Measurements from ENCODE around the gene EDC3. TPM values are rescaled to one million over a fixed set of nuclear protein-coding genes. Genes with fewer than 3 reads are reported as not detected.
"Not testable (repeated sequence)": the region's sequence is repeated elsewhere in the genome, so short reads cannot be mapped to it uniquely, and the experiment has no call there.

The EDC3 gene
- total RNA-seq, 1 donor = 3.7 TPM

GRCh38 chr15:74676801-74677200 lies 19.0 kb downstream of the EDC3 start:
- Histone ChIP-seq H3K4me1 (ENCODE audit: insufficient read depth, low read length) (no peaks in the 10 kb centered on the region), H3K4me3 (ENCODE audit: low read length) (no peak overlapping the region), H3K9me3 (ENCODE audit: low read depth, low read length) (no peaks in the 10 kb centered on the region), H3K27me3 (ENCODE audit: insufficient read depth, low read length) (no peaks in the 10 kb centered on the region)

- Histone ChIP-seq H3K4me1 (ENCODE audit: insufficient read depth, low read length) (no peaks in the 10 kb centered on the region), H3K4me3 (ENCODE audit: low read length) (no peak overlapping the region)
Observed at GRCh38 chr15:74674161-74674560, 21.7 kb downstream of the EDC3 start.

GRCh38 chr15:74669627-74670026 lies 26.2 kb downstream of the EDC3 start:
- Histone ChIP-seq H3K4me3 (ENCODE audit: low read length) (no peak overlapping the region), H3K27me3 (ENCODE audit: insufficient read depth, low read length) (no peaks in the 10 kb centered on the region), H3K9me3 (ENCODE audit: low read depth, low read length) (no peaks in the 10 kb centered on the region), H3K4me1 (ENCODE audit: insufficient read depth, low read length) (no peaks in the 10 kb centered on the region)

More at GRCh38 chr15:74674161-74674560, 21.7 kb downstream of the EDC3 start:
- H3K27me3 ChIP-seq (ENCODE audit: insufficient read depth, low read length) = no peaks in the 10 kb centered on the region
- H3K9me3 ChIP-seq (ENCODE audit: low read depth, low read length) = no peaks in the 10 kb centered on the region

DNA sequence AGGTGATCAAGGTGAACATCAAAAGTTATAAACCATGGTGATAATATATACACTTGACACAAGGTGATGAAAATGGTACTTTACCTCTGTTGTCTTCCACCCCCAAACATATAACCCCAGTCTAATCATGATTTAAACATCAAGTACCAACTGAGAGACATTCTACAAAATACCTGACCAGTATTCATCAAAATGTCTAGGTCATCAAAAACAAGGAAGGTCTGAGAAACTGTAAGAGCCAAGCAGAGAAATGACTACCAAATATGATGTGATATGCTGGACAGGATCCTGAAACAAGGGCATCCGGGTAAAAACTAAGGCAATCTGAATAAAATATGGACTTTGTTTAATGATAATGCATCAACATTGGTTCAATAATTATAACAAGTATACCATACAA lies 27.8 kb downstream of the EDC3 start:
- H3K27me3 ChIP-seq (ENCODE audit: insufficient read depth, low read length) = no peaks in the 10 kb centered on the region
- no peaks in the 10 kb centered on the region for H3K9me3 ChIP-seq (ENCODE audit: low read depth, low read length)
- no peak overlapping the region for H3K4me3 ChIP-seq (ENCODE audit: low read length)
- peaks cover 7% of the 10 kb centered on the region for H3K4me1 ChIP-seq (ENCODE audit: insufficient read depth, low read length)

- H3K27me3 ChIP-seq (ENCODE audit: insufficient read depth, low read length) = no peaks in the 10 kb centered on the region
- H3K4me1 ChIP-seq (ENCODE audit: insufficient read depth, low read length) = peaks cover 7% of the 10 kb centered on the region
- H3K9me3 ChIP-seq (ENCODE audit: low read depth, low read length) = no peaks in the 10 kb centered on the region
- H3K4me3 ChIP-seq (ENCODE audit: low read length) = no peak overlapping the region
Observed at GRCh38 chr15:74664670-74665069, 31.2 kb downstream of the EDC3 start.

DNA sequence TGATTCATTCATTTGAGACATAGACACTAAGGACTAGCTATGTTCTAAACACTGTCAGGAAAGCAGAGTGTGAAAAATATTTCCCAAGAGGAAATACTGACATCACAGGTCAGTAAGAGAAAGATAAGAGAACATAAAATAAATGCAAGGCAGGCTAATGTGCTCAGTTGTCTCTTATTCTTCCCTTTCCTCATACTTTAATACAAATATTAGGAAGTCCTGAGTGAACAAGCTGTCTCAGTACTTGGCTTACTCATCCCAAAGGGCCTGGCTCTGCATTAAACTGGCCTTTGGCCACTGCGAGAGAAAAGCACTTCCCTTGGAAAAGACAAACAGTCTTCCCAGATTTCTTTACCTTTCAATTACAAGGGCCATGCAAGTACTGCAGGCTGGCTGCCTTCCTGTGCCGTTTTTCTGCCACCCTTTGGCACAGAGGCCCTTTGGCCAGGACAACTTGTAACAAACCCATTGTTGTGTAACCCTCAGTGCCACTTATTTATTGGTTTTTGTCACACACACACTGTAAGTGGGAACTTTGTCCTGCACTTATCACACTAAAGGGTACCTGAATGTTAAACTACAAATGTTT lies 31.7 kb downstream of the EDC3 start:
- H3K4me3 ChIP-seq (ENCODE audit: low read length) = no peak overlapping the region
- H3K4me1 ChIP-seq (ENCODE audit: insufficient read depth, low read length) = peaks cover 7% of the 10 kb centered on the region
- H3K27me3 ChIP-seq (ENCODE audit: insufficient read depth, low read length) = no peaks in the 10 kb centered on the region
- no peaks in the 10 kb centered on the region for H3K9me3 ChIP-seq (ENCODE audit: low read depth, low read length)

- no peak overlapping the region for H3K4me3 ChIP-seq (ENCODE audit: low read length)
- H3K27me3 ChIP-seq (ENCODE audit: insufficient read depth, low read length) = no peaks in the 10 kb centered on the region
- H3K4me1 ChIP-seq (ENCODE audit: insufficient read depth, low read length) = peaks cover 7% of the 10 kb centered on the region
- H3K9me3 ChIP-seq (ENCODE audit: low read depth, low read length) = no peaks in the 10 kb centered on the region
Observed at GRCh38 chr15:74663303-74664027, 32.4 kb downstream of the EDC3 start.

DNA sequence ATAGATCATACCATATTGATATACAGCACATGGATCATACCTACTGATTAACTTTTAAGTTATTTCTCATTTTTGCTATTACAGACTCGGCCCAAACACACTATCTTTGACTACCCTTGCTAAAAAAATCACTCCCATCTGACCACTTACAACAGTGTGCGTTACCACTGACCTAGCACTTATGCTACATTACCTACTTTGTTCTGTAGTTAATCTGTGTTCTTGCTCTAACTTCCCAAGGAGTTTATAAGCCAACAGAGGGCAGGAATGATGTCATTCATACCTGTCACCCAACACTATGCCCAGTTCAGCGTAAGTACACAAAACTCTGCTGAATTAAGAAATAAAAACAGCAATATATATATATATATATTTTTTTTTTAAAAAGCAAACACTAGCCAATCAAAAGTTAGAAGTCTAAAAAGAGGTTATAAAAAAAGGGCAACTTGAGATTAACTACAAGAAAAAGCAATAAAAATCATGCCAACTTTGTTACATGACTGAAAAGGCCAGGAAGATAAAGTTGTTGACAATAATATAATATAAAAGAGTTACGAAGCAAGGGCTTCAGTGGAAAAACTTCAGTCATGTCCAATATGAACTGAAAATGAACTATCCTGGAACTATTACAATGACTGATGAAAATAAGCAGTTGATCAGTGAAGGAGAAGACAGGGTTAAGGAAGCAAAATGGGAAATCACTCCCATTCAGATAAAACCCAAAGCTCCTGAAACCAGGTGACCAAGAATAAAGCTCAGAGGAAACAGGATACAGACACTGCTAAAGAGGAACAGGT lies 33.6 kb downstream of the EDC3 start:
- Histone ChIP-seq H3K4me1 (ENCODE audit: insufficient read depth, low read length) (peaks cover 7% of the 10 kb centered on the region), H3K4me3 (ENCODE audit: low read length) (no peak overlapping the region), H3K27me3 (ENCODE audit: insufficient read depth, low read length) (no peaks in the 10 kb centered on the region), H3K9me3 (ENCODE audit: low read depth, low read length) (no peaks in the 10 kb centered on the region)

DNA sequence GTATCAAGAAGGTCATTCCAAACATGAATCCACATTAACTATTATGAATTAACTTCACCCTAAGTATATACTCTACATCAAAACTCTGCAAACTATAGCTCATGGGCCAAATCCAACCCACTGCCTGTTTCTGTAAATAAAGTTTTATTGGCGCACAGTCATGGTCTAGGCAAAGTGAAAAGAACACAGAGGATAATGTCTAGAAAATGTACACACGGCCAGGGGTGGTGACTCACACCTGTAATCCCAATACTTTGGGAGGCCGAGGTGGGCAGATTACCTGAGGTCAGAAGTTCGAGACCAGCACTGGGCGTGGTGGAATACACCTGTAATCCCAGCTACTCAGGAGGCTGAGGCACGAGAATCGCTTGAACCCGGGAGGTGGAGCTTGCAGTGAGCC lies 34.5 kb downstream of the EDC3 start:
- H3K4me1 ChIP-seq (ENCODE audit: insufficient read depth, low read length); H3K27me3 ChIP-seq (ENCODE audit: insufficient read depth, low read length); H3K9me3 ChIP-seq (ENCODE audit: low read depth, low read length); H3K4me3 ChIP-seq (ENCODE audit: low read length): not testable (repeated sequence)

- Histone ChIP-seq H3K4me1 (ENCODE audit: insufficient read depth, low read length) (peaks cover 7% of the 10 kb centered on the region), H3K27me3 (ENCODE audit: insufficient read depth, low read length) (no peaks in the 10 kb centered on the region), H3K4me3 (ENCODE audit: low read length) (no peak overlapping the region), H3K9me3 (ENCODE audit: low read depth, low read length) (no peaks in the 10 kb centered on the region)
Observed at GRCh38 chr15:74657846-74658245, 38.0 kb downstream of the EDC3 start.

- Histone ChIP-seq H3K9me3 (ENCODE audit: low read depth, low read length) (no peaks in the 10 kb centered on the region), H3K4me1 (ENCODE audit: insufficient read depth, low read length) (peaks cover 7% of the 10 kb centered on the region), H3K4me3 (ENCODE audit: low read length) (no peak overlapping the region), H3K27me3 (ENCODE audit: insufficient read depth, low read length) (no peaks in the 10 kb centered on the region)
Observed at GRCh38 chr15:74656935-74657535, 38.8 kb downstream of the EDC3 start.

DNA sequence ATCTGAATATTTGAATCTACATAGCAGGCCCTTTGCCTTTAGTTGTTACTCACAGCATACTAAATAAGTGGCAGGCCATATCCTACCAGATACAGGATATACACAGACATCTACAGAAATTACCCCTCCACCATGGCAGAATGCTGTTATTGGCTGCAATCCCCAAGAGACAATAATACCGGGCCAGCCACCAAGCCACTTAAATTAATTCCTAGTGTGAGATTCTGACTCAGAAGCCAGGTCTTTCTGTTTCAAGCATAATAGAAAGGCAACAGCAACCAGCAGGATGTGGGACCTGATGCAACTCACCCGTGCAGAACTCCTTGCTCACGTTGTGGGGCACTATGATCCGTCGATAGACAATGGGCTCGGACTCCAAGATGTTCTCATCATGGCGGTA lies 40.4 kb downstream of the EDC3 start:
- H3K27me3 ChIP-seq (ENCODE audit: insufficient read depth, low read length) = no peaks in the 10 kb centered on the region
- H3K9me3 ChIP-seq (ENCODE audit: low read depth, low read length) = no peaks in the 10 kb centered on the region
- H3K4me3 ChIP-seq (ENCODE audit: low read length) = no peak overlapping the region
- H3K4me1 ChIP-seq (ENCODE audit: insufficient read depth, low read length) = peaks cover 7% of the 10 kb centered on the region

GRCh38 chr15:74653426-74654102 lies 42.3 kb downstream of the EDC3 start:
- Histone ChIP-seq H3K27me3 (ENCODE audit: insufficient read depth, low read length) (no peaks in the 10 kb centered on the region), H3K9me3 (ENCODE audit: low read depth, low read length) (no peaks in the 10 kb centered on the region), H3K4me1 (ENCODE audit: insufficient read depth, low read length) (peaks cover 7% of the 10 kb centered on the region), H3K4me3 (ENCODE audit: low read length) (no peak overlapping the region)

DNA sequence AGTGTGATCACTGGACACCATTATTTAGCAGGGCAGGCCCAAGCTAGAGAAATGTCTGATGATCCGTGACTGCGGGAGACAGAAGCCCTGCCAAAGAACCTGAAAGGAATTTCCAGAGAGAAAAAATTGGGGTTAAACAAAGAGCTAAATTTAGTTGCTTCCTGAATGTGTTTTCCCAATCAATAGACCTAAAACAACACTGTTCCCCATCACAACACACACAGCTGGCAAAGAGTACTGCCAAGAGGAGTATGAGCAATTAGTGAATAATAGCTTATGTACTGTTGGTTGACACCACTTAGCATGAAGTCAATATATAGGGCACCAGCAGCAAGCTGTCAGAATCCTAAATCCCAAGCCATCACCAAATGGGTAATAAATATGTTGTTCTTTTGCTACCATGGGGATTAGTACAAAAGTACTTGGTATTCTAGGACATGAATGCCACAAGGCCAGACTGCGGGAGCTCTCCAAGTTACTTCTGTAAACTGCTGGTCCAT lies 44.5 kb downstream of the EDC3 start:
- peaks cover 7% of the 10 kb centered on the region for H3K4me1 ChIP-seq (ENCODE audit: insufficient read depth, low read length)
- no peak overlapping the region for H3K4me3 ChIP-seq (ENCODE audit: low read length)
- H3K27me3 ChIP-seq (ENCODE audit: insufficient read depth, low read length) = no peaks in the 10 kb centered on the region
- no peaks in the 10 kb centered on the region for H3K9me3 ChIP-seq (ENCODE audit: low read depth, low read length)
